ENCODE data around the gene MYADML2.

Gene MYADML2

GRCh38 chr17:81934850-81935708 lies 12.0 kb downstream of the MYADML2 start:
- DNase-seq: no peak

- DNase-seq: no peak
Observed at GRCh38 chr17:81934098-81934757, 12.8 kb downstream of the MYADML2 start.

GRCh38 chr17:81933178-81933699 lies 13.8 kb downstream of the MYADML2 start:
- DNase-seq: no peak

GRCh38 chr17:81932333-81932983 lies 14.6 kb downstream of the MYADML2 start:
- no peak for DNase-seq

- no peak for DNase-seq
Observed at GRCh38 chr17:81931557-81932332, 15.3 kb downstream of the MYADML2 start.

- DNase-seq: no peak
Observed at GRCh38 chr17:81931189-81931556, 15.9 kb downstream of the MYADML2 start.

- DNase-seq: no peak
Observed at GRCh38 chr17:81930142-81931125, 16.6 kb downstream of the MYADML2 start.

GRCh38 chr17:81929253-81930141 lies 17.5 kb downstream of the MYADML2 start:
- no peak for DNase-seq

GRCh38 chr17:81928544-81929252 lies 18.3 kb downstream of the MYADML2 start:
- no peak for DNase-seq

GRCh38 chr17:81927653-81928543 lies 19.1 kb downstream of the MYADML2 start, which contains the start of gene MAFG:
Gene MAFG (minus strand): TSS chr17:81927735. CDS start chr17:81923185, 4,550 bp downstream.
- peak; percentile 91 for DNase-seq

GRCh38 chr17:81927152-81927652 lies 19.8 kb downstream of the MYADML2 start:
- DNase-seq: no peak

GRCh38 chr17:81926451-81927151 lies 20.4 kb downstream of the MYADML2 start:
- DNase-seq: peak; percentile 53

- DNase-seq: no peak
Observed at GRCh38 chr17:81925860-81926450, 21.1 kb downstream of the MYADML2 start.

GRCh38 chr17:81924557-81925532 lies 22.2 kb downstream of the MYADML2 start:
- peak; percentile 28 for DNase-seq

GRCh38 chr17:81923302-81924260 lies 23.5 kb downstream of the MYADML2 start:
- DNase-seq: no peak

Measured in CD4-positive, alpha-beta T cell treated with Interleukin-10 for 1 hour (primary cell).